Activated naive CD4-positive, alpha-beta T cell treated with anti-CD3 and anti-CD28 coated beads for 36 hours (primary cell): ENCODE results near the gene ZNF264. TPM values are rescaled to one million over a fixed set of nuclear protein-coding genes. Genes with fewer than 3 reads are reported as not detected.
A peak's percentile ranks its signal among the peaks of the same experiment; 100 is the strongest.
"Not testable (repeated sequence)": the region's sequence is repeated elsewhere in the genome, so short reads cannot be mapped to it uniquely, and the experiment has no call there.

Source experiments
- CTCF ChIA-PET: fragments of 350-600 bp; sonication (Branson Sonifier 250); formaldehyde crosslinking; loops from one replicate; lab custom pipeline; 2021; ENCODE audit warnings: antibody characterized with exemption; lab: Charles Lee
- DNase-seq: peaks from one replicate; pipeline ENCODE4 v3.0.0-alpha.2; 2020
- H3K27ac Mint-ChIP-seq: one replicate; pipeline ENCODE4 v1.8.0; 2021; ENCODE audit warnings: mild to moderate bottlenecking, mixed read lengths
- H3K27me3 Mint-ChIP-seq: one replicate; pipeline ENCODE4 v1.8.0; 2021; ENCODE audit warnings: low read depth, mixed read lengths
- H3K36me3 Mint-ChIP-seq: one replicate; pipeline ENCODE4 v1.8.0; 2021; ENCODE audit warnings: low read depth, mixed read lengths
- H3K4me1 Mint-ChIP-seq: one replicate; pipeline ENCODE4 v1.8.0; 2021; ENCODE audit warnings: low read depth, mixed read lengths
- H3K4me3 Mint-ChIP-seq: one replicate; pipeline ENCODE4 v1.8.0; 2021; ENCODE audit warnings: mild to moderate bottlenecking, moderate library complexity, mixed read lengths
- H3K9me3 Mint-ChIP-seq: one replicate; pipeline ENCODE4 v1.8.0; 2021; ENCODE audit warnings: mixed read lengths
- intact Hi-C: fragments of 100-400 bp; cut with micrococcal nuclease; formaldehyde crosslinking; loops from one replicate; pipeline ENCODE4 v1.15.1; 2023
- total RNA-seq, 2 experiments: library from RNA; stranded (reverse); gene quantifications; one replicate each; pipeline ENCODE4 v1.2.3, GENCODE V29; 2021

ZNF264 gene
- total RNA-seq, 2 experiments from 2014 or later = 18.4 to 18.5 TPM

GRCh38 chr19:57249329-57249728 lies 58.0 kb downstream of the ZNF264 start:
- CTCF ChIA-PET = no interaction called here
- H3K27ac Mint-ChIP-seq = no peak overlapping the region

GRCh38 chr19:57253767-57254166 lies 62.5 kb downstream of the ZNF264 start:
- DNase-seq, H3K27ac Mint-ChIP-seq, intact Hi-C loops, H3K27me3 Mint-ChIP-seq, CTCF ChIA-PET, H3K4me1 Mint-ChIP-seq, H3K4me3 Mint-ChIP-seq: not testable (repeated sequence)
- H3K36me3 Mint-ChIP-seq = peaks cover 81% of the 10 kb centered on the region
- peaks cover 60% of the 10 kb centered on the region for H3K9me3 Mint-ChIP-seq

More at GRCh38 chr19:57249329-57249728, 58.0 kb downstream of the ZNF264 start:
- no peaks in the 10 kb centered on the region for H3K27me3 Mint-ChIP-seq
- no peak overlapping the region for H3K4me3 Mint-ChIP-seq
- no peak for DNase-seq
- H3K4me1 Mint-ChIP-seq = peaks cover 1% of the 10 kb centered on the region
- intact Hi-C loops = no loop called here
- peaks cover 50% of the 10 kb centered on the region for H3K9me3 Mint-ChIP-seq
- peaks cover 94% of the 10 kb centered on the region for H3K36me3 Mint-ChIP-seq

GRCh38 chr19:57262044-57262443 lies 70.7 kb downstream of the ZNF264 start:
- intact Hi-C loops = no loop called here
- H3K27me3 Mint-ChIP-seq = no peaks in the 10 kb centered on the region
- peaks cover 74% of the 10 kb centered on the region for H3K9me3 Mint-ChIP-seq
- H3K27ac Mint-ChIP-seq = no peak overlapping the region
- no peak overlapping the region for H3K4me3 Mint-ChIP-seq
- H3K4me1 Mint-ChIP-seq = peaks cover 2% of the 10 kb centered on the region
- DNase-seq = no peak
- CTCF ChIA-PET = no interaction called here
- peaks cover 65% of the 10 kb centered on the region for H3K36me3 Mint-ChIP-seq

GRCh38 chr19:57263244-57263741 lies 72.0 kb downstream of the ZNF264 start:
- intact Hi-C loops = no loop called here
- CTCF ChIA-PET = no interaction called here
- Mint-ChIP-seq H3K9me3 (peaks cover 75% of the 10 kb centered on the region), H3K4me3 (no peak overlapping the region), H3K27ac (no peak overlapping the region), H3K27me3 (no peaks in the 10 kb centered on the region), H3K4me1 (peaks cover 2% of the 10 kb centered on the region), H3K36me3 (peaks cover 66% of the 10 kb centered on the region)
- DNase-seq = no peak

GRCh38 chr19:57267291-57267690 lies 76.0 kb downstream of the ZNF264 start:
- no peak for DNase-seq
- CTCF ChIA-PET = no interaction called here
- Mint-ChIP-seq H3K9me3 (peaks cover 52% of the 10 kb centered on the region), H3K36me3 (peaks cover 55% of the 10 kb centered on the region), H3K27ac (no peak overlapping the region), H3K4me1 (peaks cover 6% of the 10 kb centered on the region), H3K27me3 (no peaks in the 10 kb centered on the region), H3K4me3 (no peak overlapping the region)
- intact Hi-C loops = no loop called here

GRCh38 chr19:57269515-57270250 lies 78.4 kb downstream of the ZNF264 start:
- intact Hi-C loops = no loop called here
- peaks cover 6% of the 10 kb centered on the region for H3K4me1 Mint-ChIP-seq
- H3K36me3 Mint-ChIP-seq = peaks cover 63% of the 10 kb centered on the region
- DNase-seq = no peak
- CTCF ChIA-PET = no interaction called here
- peak overlapping the region; percentile 8 for H3K27ac Mint-ChIP-seq
- no peaks in the 10 kb centered on the region for H3K27me3 Mint-ChIP-seq
- no peak overlapping the region for H3K4me3 Mint-ChIP-seq
- peaks cover 40% of the 10 kb centered on the region for H3K9me3 Mint-ChIP-seq

- DNase-seq = no peak
- peaks cover 66% of the 10 kb centered on the region for H3K36me3 Mint-ChIP-seq
- CTCF ChIA-PET = no interaction called here
Observed at GRCh38 chr19:57271280-57271679, 80.0 kb downstream of the ZNF264 start.

More at GRCh38 chr19:57271280-57271679, 80.0 kb downstream of the ZNF264 start:
- Mint-ChIP-seq H3K27ac (no peak overlapping the region), H3K4me3 (no peak overlapping the region), H3K4me1 (peaks cover 6% of the 10 kb centered on the region), H3K9me3 (peaks cover 27% of the 10 kb centered on the region), H3K27me3 (no peaks in the 10 kb centered on the region)
- intact Hi-C loops = no loop called here

Other genes with a start within 250 kb of the ZNF264 start
- not detected for gene USP29, start 71.5 kb upstream of the ZNF264 start, total RNA-seq
- not detected for gene ZIM3, start 46.3 kb upstream of the ZNF264 start, total RNA-seq
- gene DUXA, start 24.0 kb upstream of the ZNF264 start, total RNA-seq = not detected
- 1 to 10 TPM in 1 of 2 experiments, under 1 TPM in 1; 0.40 to 1.2 TPM for gene AURKC, start 39.5 kb downstream of the ZNF264 start, total RNA-seq
- 1 to 10 TPM; 6.0 to 6.5 TPM for gene ZNF805, start 49.1 kb downstream of the ZNF264 start, total RNA-seq
- gene ZNF460, start 89.0 kb downstream of the ZNF264 start, total RNA-seq = 10 to 100 TPM; 61.4 to 63.3 TPM
- gene ZNF543, start 129.0 kb downstream of the ZNF264 start, total RNA-seq = 1 to 10 TPM; 3.2 to 3.5 TPM
- gene ZNF304, start 159.8 kb downstream of the ZNF264 start, total RNA-seq = 1 to 10 TPM; 3.3 to 3.6 TPM
- gene TRAPPC2B, start 172.1 kb downstream of the ZNF264 start, total RNA-seq = 1 to 10 TPM; 3.1 to 3.4 TPM
- gene ZNF547, start 172.1 kb downstream of the ZNF264 start, total RNA-seq = 1 to 10 TPM in 1 of 2 experiments, under 1 TPM in 1; 0.84 to 1.3 TPM
- 10 to 100 TPM; 11.9 to 13.3 TPM for gene ZNF548, start 198.4 kb downstream of the ZNF264 start, total RNA-seq
- 1 to 10 TPM; 4.6 to 6.3 TPM for gene ZNF17, start 219.7 kb downstream of the ZNF264 start, total RNA-seq
- 1 to 10 TPM; 8.2 to 9.9 TPM for gene ZNF749, start 243.8 kb downstream of the ZNF264 start, total RNA-seq